GM21576 (cell line): ENCODE results near the gene SH2D2A.

Source experiments
- ATAC-seq: cut with Tn5 transposase; IDR thresholded peaks from one replicate; pipeline ENCODE4 v1.9.1; 2021; ENCODE audit warnings: mild to moderate bottlenecking, moderate library complexity; ENCODE audit not compliant: unreplicated experiment

The SH2D2A gene

DNA sequence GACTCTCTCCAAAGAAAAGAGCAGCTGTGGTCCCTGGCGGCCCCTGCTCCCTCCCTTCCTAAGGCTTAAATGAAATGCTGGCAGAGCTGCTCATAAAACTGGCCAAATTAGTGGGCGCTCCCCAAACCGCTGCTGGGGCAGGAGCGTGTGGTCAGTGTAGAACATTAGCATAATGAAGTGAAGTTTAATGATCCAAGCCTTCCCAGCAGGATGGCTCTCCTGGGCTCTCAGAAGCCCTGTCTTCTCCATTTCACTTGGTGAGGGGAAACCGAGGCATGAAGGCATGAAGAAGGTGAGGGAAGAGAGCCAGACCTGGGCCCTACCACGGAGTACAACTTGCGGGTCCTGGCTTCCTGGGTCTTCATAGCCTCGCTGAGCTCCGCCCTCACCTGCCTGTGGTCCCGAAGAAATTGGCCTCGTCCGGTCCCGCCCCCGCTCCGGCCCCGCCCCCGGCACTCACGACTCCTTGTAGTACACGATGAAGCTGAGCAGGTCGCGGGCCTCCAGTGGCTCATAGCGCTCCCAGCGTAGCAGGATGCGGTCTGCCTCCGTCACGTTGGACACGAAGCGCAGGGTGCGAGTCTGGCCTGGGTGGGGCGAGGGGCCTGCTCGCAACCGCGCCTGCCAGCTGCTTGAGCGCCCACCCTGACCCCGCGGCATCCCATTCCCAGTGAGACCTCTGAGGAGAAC, 32.0 kb upstream of the SH2D2A start:
- ATAC-seq, result no peak

DNA sequence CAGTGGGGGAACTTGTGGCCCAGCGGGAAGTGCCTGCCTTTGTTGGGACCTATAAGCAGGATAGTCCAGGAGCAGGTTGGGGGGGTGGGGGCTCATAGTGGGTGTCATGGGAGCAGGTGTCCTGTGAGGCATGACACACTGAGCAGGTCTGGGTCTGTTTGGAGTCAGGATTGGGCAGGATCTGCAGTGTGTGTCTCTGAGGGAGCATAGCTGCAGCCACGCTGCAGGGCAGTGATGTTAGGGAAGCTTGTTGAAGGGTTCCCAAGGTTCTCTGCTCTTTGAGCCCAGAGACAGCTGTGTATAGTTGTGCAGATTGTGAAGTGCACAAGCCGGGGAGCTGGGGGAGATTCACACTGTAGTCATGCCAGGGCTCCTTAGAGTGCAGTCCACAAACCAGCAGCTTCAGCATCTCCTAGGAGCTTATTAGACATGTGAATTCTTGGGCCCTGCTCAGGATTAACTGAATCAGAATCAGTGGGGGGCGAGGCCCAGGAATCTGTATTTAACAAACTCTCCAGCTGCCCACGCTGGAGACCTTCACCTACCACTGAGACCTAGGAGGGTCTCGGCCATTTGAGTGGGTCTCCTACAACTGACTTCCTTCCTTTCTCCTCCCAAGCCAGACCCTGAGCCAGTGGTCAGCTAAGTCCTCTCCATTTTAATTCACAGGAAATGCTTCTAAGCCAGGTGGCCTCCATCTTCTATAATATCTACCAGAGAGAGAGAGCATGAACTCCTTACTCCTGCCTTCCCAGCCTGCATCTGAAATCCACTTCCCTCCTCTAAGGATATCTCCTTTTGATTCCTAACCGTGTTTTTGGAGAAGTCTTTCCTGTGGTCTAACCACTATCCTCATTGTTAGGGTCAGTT, 31.2 kb upstream of the SH2D2A start:
- ATAC-seq, result no peak

DNA sequence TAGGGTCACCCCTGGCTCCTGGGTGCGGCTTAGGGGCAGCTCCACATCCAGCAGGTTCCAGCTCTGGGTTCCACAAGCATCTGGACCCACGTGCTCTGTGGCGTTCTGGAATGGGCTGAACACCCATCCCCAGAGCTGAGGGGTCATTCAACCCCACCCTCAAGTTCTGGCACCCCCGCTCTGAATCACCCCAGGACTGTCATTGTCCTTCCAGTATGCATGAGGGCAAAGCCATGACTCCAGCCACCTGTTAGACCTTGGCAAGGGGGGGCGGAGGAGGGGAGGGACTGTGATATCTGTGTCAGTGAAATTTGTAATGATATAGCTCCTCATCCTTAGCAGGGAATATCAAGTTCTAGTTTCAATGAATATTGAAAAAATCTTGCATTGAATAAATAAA, 30.0 kb upstream of the SH2D2A start:
- no peak for ATAC-seq

DNA sequence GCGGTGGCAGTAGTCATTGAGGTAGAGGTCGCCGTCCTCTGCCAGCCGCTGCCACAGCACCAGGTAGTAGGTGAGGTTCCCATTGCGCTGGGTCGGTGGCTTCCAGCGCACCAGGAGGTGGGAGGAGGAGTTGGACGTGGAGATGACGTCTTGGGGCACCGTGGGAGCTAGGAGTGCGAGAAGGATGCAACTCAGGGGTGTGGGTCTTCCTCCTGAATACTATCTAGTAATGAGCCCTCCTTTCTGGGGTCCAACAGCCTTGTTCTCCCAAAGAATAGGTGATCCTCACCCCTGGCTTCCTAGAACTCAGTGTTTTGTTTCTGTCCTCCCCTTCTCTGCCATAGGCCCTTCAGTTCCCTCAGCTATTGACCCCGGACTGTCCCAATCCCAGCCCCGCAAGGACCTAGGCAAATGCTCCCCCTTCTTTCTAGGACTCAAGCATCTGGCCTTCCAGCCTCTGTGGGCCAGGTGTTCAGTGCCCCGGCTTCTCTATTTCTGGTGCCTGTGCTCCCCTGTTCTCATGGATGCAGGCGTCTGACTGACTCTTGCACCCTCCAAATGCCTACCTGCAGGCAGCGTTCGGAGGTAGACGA, 29.4 kb upstream of the SH2D2A start:
- ATAC-seq, result no peak

DNA sequence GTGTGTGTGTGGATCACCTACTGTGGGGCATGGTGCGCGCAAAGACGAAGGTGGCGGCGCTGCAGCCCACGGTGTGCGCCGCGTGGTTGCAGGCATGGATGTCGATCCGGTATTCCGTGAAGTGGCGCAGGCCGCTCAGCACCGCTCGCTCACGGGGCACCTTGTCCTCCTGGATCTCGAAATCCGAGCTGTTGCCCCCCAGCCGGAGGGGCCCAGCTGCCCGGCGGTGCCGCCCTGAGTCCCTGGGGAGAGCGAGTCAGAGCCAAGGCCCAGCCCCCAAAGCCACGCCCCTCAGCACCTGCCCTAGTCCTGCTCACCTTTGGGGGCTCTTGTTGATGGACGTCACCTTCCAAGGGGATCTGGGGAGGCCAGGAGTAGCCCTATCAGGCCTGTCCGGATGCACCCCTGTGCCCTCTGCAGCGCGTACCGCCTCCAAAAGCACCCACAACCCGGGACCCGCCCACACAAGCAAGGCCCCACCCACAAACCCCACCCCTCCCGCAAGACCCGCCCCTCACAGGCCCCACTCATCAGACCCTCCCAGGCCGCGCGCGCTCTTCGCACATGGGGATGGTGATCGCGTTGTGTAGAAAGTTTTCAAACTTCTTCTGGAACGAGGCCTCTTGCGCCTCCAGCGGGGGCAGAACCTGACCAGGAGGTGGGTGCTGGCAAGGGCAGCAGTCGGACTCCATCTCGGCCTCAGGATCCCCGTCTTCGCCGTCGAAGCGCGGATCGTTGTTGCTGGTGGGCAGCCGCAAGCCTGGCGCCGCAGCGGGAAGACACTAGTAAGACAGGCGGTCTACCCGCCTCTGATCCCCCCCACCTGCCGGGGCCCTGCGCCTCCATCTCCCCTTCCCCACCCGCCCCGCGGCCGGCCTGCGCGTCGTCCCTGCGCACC, 28.7 kb upstream of the SH2D2A start:
- ATAC-seq, result no peak

DNA sequence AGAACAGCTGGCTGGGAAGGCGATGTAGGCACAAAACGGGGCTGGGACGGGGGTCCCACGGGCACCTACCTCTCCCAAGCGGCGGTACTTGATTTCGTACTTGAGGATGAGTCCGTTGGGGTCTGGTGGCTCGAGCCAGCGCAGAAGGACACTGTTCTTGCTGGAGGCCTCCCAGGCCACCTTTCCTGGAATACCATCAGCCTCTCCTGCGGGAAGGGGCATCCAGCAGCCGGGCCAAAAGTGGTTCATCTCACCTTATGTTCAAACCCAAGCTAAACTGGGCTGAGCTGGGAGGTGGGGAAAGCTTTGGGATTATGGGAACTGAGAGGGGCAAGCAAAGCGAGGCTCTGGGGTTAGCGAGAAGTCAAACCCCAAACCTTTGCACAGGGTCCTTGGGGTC, 28.0 kb upstream of the SH2D2A start:
- no peak for ATAC-seq

DNA sequence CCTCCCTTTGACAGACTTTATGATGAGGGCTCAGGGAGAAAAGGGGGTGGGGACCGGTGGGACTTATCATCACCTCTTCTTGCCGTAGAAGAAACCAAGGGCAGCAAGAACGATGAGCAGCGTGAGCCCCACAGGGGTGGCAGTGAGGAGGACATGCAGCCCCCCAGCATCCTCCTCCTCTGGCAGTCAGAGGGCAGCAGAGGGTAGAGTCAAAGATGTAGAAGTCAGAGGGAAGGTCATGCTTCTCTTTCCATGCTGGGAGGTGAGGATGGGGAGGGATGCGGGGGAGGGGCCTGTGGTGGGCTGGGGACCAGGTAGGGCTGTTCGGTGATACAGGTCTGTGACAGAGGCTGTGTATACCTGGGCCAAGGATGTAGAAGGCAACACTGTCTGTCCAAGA, 27.5 kb upstream of the SH2D2A start:
- no peak for ATAC-seq

DNA sequence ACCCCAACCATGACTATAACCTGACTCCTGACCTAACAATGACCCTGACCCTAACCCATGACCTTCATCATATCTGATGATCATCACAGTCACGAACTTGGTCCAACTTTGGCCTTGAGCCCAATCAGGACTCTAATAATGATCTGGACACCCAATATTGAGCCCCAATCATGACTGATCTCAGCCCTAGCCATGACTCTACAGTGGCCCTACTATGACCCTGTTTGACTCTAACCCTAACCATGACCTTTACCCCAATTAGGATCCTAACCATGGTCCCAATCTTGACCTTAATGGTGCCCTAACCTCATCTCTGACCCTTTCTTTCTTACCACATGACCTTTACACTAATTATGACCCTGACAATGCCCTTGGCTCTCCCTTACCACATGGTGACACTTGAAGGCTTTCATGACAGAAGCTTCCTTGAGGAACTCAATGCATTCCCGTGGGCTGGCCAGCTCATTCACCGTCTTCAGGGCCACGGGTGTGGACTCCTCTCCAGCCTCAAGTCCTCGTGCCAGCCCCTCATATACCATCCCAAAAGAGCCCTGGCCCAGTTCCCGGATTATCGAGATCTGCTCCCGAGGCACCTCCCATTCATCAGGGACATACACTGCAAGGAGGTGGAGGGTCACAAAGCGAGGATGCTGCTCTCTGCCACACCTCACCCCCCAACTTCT, 26.1 kb upstream of the SH2D2A start:
- ATAC-seq, result no peak

DNA sequence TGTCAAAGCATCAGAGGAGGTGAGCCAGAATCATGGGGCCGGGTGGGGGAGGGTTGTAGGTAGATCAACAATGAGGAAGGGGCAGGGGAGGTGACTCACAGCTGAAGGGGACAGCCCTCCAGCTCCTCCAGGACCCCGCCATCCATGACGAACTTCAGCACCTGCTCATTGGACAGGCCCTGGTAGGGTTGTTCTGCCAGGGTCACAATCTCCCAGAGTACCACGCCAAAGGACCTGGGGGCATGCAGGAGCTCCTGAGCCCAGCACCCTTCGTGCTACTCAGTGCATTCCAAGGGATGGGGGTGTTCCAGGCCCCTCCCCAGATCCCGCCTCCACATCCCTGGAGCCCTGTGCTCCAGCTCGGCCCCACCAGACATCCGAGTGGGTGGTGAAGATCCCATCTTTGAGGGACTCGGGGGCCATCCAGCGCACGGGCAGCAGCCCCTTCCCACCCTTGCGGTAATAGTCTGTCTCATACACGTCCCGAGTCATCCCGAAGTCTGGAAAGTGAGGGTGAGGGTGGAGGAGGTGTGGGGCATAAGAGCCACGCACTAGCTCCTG, 24.7 kb upstream of the SH2D2A start:
- ATAC-seq, result no peak

DNA sequence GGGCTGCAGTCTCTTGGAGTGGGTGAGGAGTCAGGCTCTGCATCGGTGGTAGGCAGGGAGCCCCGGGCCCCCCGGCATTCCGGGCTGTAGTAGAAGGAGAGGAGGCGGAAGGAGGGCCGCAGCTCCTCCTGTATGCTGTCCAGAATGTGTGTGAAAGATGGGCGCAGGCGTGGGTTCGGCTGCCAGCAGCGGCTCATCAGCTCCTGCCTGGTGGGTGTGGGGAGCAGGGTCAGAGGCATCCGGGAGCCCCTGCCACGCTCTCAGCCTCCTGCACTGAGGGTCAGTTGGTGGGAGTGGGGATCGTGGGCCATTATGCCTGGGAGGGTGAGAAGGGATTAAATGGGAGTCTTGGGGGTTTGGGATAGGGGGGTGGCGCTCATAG, 24.2 kb upstream of the SH2D2A start:
- no peak for ATAC-seq

DNA sequence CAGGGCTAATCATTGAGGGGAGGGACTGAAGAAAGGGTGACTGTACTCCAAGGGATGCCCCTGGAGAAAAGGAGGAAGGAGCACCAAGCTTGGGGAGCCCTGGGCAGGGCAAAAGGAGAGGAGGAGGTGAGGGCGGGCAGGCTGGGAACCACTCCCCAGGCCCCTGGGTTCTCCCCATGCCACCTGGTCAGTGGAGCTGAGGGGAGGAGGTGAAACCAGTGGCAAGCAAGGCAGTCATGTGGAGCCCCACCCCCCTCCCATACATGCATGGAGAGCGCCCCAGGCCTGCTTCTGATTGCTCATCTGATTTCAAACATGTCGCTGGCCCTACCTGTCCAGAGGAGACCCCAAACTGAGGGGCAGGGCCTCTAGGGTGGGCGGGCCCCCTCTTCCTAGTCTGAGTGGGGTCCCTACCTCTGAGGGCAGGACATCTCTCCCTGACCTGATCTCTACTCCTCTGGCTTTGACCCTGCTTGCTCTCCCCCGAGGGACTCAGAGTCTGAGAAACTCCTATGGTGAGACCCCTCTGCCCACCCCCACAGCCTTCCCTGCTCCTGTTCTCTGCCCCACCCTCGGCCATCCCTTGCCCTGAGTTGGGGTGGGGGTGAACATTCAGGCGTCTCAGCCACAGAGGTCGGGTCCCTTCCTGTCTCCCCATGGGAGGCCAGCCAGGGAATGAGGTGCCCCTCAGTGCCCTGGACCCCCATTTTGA, 23.7 kb upstream of the SH2D2A start:
- ATAC-seq, result no peak

DNA sequence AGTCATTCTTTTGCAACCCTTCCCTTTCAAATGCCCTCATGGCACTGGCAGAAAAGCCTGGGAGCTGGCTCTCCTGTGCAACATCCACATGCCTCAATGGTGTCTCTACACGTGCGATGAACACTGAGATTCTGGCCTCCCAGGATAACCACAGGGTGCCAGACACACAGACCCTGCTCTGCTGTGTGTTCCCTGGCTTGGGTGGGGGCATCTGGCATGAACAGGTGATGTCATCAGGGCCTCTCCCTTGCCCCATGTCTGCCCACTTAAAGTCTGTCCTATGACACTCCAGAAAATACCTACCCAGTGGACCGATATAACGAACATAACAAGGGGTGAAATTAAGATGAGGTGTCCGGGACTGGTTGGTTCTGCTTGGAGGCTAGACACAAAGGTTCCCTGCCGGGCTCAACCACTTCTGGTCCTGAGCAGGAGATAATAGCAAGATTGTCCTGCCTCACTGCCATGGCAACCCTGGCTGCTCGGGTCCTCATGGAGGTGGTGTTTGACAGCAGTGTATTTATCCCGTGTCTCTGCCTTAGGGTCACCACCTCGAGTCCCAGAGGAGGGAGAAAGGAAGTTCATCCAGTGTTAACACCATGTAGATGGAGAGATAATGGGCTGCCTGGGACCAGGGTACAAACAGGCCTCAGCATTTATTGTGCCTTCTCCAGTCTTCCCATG, 22.9 kb upstream of the SH2D2A start:
- no peak for ATAC-seq

DNA sequence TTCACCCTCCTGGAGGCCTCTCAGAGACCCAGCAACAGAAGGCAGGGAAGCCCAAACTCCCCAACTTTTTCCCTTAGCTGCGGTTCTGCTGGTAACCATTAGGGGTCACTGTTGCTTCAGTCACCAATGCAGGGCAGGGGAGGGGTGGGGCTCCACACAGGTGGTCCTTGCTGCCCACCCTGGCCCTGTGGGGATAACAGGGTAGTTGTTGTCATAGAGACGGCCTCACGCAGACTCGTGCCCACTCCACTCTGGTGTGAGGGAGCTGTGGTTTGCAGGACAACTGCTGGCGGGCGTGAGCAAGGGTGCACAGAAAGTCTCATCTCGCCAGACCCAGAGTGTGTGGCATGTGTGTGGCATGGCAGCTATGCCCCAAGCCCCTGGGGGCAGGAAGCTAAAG, 22.3 kb upstream of the SH2D2A start:
- ATAC-seq, result no peak

DNA sequence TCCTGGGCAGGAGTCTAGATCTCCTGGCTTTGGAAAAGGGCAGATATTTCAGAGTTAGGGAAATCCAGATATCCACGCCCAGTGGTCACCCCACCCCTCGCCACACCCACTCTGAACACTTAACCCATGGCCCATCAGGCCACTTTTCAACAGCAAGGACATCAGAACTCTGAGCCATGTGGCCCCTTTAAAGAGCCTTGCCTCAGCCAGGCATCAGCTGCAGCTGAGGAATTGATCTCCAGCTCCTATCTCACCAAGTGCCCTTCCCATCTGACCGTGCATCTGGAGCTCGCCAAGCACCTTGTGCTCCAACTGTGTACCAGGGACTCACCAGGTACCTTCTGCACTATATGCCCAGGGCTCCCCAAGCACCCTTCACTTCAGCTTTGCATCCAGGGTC, 20.2 kb upstream of the SH2D2A start:
- ATAC-seq, result no peak

DNA sequence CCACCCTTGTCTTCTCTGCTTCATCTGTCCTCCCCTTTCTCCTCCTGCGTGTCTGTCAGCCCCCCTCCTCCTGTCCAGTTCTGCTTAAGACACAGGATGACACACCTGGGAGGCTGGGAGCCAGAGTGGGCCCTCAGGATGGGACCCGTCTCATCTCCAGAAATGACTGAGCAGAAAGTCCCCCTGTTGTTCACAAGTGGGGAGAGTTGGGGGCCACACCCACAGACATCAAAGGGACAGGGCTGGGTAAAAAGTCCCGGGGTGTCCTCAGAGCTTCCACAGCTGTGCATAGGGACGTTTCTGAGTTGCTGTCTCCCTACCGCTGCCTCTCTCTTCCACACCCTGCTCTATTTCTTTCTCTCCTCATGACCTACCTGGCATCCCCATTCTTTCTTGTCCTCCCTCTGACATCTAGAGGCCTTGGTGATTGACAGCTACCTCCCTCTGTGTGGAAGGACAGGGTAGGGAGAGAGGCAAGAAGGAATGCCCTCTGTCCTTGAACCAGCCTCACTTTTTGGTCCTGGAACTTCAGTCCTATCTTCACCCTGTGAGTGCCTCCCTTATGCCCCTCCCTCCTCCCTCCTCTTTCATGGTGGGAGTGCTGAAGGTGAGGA, 19.5 kb upstream of the SH2D2A start:
- no peak for ATAC-seq

DNA sequence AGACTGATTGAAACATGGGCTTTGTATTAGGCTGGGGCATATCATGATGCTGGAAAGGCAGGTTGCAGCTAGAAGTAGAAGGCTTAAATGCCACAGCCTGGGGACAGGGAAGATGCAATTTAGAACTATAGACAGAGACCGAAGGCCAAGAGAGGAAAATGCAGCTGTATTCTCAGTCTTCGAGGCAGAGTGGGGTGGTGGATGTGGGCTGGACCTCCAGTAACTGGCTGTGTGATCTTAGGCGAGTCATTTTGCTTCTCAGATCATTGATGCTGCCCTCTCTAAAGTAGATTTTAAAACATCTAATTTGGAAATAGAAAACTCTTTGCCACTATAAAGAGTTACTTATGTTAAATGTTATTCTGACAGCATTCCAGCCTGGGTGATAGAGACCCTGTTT, 17.7 kb upstream of the SH2D2A start:
- ATAC-seq, result no peak

DNA sequence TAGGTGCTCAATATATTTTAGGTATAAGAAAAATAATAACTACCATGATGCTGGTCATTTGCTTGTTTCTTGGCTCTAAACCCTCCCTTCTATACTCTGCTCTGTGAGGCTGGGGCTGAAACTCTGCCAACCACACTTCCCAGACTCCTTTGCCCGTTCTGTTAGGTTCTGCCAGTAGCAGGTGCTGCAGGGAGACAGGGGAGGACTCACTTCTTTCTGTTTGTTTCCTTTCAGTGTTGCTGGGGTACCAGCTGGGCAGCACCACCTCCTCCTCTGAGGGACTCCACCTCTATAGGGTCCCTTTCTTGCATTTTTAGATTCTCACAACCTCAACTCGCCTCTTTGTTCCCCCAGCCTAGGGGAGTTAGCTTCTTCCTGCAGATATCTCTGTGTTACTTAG, 17.0 kb upstream of the SH2D2A start:
- ATAC-seq, result no peak

DNA sequence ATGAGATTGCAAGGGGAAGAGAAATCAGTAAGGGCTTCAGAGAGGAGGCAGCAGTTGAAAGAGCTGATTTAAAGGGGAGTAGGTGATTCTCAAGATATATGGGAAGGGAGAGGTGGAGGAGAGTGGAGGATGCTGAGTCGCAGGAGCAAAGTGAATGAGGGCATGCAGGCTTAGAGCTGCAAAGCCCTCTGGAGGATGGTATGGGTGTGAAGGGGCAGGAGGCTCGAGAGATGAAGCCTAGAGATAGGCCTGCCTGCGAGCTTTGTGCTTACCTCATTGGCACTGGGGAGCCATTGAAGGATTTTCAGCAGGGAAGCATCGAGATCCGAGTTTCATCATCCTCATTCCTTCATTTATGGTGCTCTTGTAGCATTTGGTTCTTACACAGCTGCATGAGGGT, 15.8 kb upstream of the SH2D2A start:
- no peak for ATAC-seq
